K562 (cell line): ENCODE data around the gene MARCHF9. TPM values are rescaled to one million over a fixed set of nuclear protein-coding genes. Genes with fewer than 3 reads are reported as not detected.

Experiments used
- HDAC3 ChIP-seq: fragments of 450-650 bp; IDR thresholded peaks from 2 replicates; pipeline ENCODE4 v1.6.1; 2018; ENCODE audit warnings: borderline replicate concordance, mild to moderate bottlenecking, moderate library complexity; ENCODE audit not compliant: partially characterized antibody
- MYNN ChIP-seq, 2 experiments: sonication (generic); formaldehyde crosslinking in 1 of 2; IDR thresholded peaks; 2 replicates each; pipeline versions ENCODE4 v1.5.0 to v1.6.1; 2016 to 2020; ENCODE audit warnings: antibody characterized with exemption in 1 of 2, missing genetic modification reagents in 1 of 2
- TAF7 ChIP-seq: fragments of 450-650 bp; IDR thresholded peaks from 2 replicates; pipeline ENCODE4 v1.6.1; 2016; ENCODE audit warnings: missing genetic modification characterization, missing compliant biosample characterization
- ZKSCAN1 ChIP-seq: fragments of 150-350 bp; IDR thresholded peaks from 2 replicates; pipeline ENCODE4 v1.6.1; 2016; ENCODE audit warnings: low read depth, low read length
- ZNF146 ChIP-seq: IDR thresholded peaks from one replicate; pipeline ENCODE4 v1.6.1; 2018; ENCODE audit warnings: missing compliant biosample characterization; ENCODE audit not compliant: unreplicated experiment
- polyA plus RNA-seq, 8 experiments: library from polyadenylated mRNA; depleted of rRNA in 4 of 8; stranded (reverse) in 5 of 8; unstranded in 3 of 8; fragments of >200 nt; fragmentation: Nextera tagmentation in 2 of 8; fragmentation: Illumina TruSeq in 1 of 8; extraction: Ambion mirVana in 2 of 8; extraction: Trizol in 1 of 8; gene quantifications; 2 replicates each; pipeline versions ENCODE4 v1.2.1 to v1.2.3, GENCODE V29; 2011 to 2014; ENCODE audit warnings: inconsistent platforms in 1 of 8, missing spikeins in 1 of 8
- total RNA-seq, 7 experiments: library from RNA; depleted of rRNA in 6 of 7; stranded (reverse); fragments of >200 nt in 6 of 7; fragmentation: Illumina TruSeq in 2 of 7; extraction: Trizol in 2 of 7; gene quantifications; 2 replicates each; pipeline versions ENCODE4 v1.2.1 to v1.2.3, GENCODE V29; 2011 to 2021; ENCODE audit warnings: low replicate concordance in 1 of 7
- TF ChIP-seq, protein P1 (sequence below): fragments of 200-400 bp; formaldehyde crosslinking; IDR thresholded peaks from 2 replicates; pipeline ENCODE4 v1.6.1; 2017; ENCODE audit warnings: mild to moderate bottlenecking, low read depth, low read length, moderate library complexity
- TF ChIP-seq, protein P2 (sequence below): fragments of 450-650 bp; IDR thresholded peaks from 2 replicates; pipeline ENCODE4 v1.6.1; 2016; ENCODE audit warnings: mild to moderate bottlenecking, moderate library complexity
- TF ChIP-seq, protein P3 (sequence below), 2 experiments: fragments of 200-800 bp in 1 of 2; sonication (Bioruptor generic) in 1 of 2; sonication (generic) in 1 of 2; formaldehyde crosslinking in 1 of 2; IDR thresholded peaks in 1 of 2; conservative IDR thresholded peaks in 1 of 2; 2 replicates each; pipeline versions ENCODE4 v1.5.0 to v1.6.1; 2016 to 2020; ENCODE audit warnings: missing compliant biosample characterization in 1 of 2, missing genetic modification characterization in 1 of 2, missing genetic modification reagents in 1 of 2

MARCHF9 gene
- total and polyA plus RNA-seq, 9 of the 15 experiments (the other 6 are each of a cell fraction or from before 2014, with no cell fraction given) = 0.80 to 12.4 (median 6.2) TPM

- TF ChIP-seq, protein P1, sequence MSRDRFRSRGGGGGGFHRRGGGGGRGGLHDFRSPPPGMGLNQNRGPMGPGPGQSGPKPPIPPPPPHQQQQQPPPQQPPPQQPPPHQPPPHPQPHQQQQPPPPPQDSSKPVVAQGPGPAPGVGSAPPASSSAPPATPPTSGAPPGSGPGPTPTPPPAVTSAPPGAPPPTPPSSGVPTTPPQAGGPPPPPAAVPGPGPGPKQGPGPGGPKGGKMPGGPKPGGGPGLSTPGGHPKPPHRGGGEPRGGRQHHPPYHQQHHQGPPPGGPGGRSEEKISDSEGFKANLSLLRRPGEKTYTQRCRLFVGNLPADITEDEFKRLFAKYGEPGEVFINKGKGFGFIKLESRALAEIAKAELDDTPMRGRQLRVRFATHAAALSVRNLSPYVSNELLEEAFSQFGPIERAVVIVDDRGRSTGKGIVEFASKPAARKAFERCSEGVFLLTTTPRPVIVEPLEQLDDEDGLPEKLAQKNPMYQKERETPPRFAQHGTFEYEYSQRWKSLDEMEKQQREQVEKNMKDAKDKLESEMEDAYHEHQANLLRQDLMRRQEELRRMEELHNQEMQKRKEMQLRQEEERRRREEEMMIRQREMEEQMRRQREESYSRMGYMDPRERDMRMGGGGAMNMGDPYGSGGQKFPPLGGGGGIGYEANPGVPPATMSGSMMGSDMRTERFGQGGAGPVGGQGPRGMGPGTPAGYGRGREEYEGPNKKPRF = no peak
- TF ChIP-seq HDAC3 (no peak), MYNN (IDR thresholded peaks at IDR 0.05) (no peak; the same call in 1 of the 2 replicates), MYNN (CRISPR knock-in tag; IDR thresholded peaks at IDR 0.05) (no peak), ZKSCAN1 (peak; percentile 39; the same call in 1 of the 2 replicates), ZNF146 (CRISPR knock-in tag) (peak; percentile 9), TAF7 (tag) (peak; percentile 80)
- TF ChIP-seq, protein P2, sequence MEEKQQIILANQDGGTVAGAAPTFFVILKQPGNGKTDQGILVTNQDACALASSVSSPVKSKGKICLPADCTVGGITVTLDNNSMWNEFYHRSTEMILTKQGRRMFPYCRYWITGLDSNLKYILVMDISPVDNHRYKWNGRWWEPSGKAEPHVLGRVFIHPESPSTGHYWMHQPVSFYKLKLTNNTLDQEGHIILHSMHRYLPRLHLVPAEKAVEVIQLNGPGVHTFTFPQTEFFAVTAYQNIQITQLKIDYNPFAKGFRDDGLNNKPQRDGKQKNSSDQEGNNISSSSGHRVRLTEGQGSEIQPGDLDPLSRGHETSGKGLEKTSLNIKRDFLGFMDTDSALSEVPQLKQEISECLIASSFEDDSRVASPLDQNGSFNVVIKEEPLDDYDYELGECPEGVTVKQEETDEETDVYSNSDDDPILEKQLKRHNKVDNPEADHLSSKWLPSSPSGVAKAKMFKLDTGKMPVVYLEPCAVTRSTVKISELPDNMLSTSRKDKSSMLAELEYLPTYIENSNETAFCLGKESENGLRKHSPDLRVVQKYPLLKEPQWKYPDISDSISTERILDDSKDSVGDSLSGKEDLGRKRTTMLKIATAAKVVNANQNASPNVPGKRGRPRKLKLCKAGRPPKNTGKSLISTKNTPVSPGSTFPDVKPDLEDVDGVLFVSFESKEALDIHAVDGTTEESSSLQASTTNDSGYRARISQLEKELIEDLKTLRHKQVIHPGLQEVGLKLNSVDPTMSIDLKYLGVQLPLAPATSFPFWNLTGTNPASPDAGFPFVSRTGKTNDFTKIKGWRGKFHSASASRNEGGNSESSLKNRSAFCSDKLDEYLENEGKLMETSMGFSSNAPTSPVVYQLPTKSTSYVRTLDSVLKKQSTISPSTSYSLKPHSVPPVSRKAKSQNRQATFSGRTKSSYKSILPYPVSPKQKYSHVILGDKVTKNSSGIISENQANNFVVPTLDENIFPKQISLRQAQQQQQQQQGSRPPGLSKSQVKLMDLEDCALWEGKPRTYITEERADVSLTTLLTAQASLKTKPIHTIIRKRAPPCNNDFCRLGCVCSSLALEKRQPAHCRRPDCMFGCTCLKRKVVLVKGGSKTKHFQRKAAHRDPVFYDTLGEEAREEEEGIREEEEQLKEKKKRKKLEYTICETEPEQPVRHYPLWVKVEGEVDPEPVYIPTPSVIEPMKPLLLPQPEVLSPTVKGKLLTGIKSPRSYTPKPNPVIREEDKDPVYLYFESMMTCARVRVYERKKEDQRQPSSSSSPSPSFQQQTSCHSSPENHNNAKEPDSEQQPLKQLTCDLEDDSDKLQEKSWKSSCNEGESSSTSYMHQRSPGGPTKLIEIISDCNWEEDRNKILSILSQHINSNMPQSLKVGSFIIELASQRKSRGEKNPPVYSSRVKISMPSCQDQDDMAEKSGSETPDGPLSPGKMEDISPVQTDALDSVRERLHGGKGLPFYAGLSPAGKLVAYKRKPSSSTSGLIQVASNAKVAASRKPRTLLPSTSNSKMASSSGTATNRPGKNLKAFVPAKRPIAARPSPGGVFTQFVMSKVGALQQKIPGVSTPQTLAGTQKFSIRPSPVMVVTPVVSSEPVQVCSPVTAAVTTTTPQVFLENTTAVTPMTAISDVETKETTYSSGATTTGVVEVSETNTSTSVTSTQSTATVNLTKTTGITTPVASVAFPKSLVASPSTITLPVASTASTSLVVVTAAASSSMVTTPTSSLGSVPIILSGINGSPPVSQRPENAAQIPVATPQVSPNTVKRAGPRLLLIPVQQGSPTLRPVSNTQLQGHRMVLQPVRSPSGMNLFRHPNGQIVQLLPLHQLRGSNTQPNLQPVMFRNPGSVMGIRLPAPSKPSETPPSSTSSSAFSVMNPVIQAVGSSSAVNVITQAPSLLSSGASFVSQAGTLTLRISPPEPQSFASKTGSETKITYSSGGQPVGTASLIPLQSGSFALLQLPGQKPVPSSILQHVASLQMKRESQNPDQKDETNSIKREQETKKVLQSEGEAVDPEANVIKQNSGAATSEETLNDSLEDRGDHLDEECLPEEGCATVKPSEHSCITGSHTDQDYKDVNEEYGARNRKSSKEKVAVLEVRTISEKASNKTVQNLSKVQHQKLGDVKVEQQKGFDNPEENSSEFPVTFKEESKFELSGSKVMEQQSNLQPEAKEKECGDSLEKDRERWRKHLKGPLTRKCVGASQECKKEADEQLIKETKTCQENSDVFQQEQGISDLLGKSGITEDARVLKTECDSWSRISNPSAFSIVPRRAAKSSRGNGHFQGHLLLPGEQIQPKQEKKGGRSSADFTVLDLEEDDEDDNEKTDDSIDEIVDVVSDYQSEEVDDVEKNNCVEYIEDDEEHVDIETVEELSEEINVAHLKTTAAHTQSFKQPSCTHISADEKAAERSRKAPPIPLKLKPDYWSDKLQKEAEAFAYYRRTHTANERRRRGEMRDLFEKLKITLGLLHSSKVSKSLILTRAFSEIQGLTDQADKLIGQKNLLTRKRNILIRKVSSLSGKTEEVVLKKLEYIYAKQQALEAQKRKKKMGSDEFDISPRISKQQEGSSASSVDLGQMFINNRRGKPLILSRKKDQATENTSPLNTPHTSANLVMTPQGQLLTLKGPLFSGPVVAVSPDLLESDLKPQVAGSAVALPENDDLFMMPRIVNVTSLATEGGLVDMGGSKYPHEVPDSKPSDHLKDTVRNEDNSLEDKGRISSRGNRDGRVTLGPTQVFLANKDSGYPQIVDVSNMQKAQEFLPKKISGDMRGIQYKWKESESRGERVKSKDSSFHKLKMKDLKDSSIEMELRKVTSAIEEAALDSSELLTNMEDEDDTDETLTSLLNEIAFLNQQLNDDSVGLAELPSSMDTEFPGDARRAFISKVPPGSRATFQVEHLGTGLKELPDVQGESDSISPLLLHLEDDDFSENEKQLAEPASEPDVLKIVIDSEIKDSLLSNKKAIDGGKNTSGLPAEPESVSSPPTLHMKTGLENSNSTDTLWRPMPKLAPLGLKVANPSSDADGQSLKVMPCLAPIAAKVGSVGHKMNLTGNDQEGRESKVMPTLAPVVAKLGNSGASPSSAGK = no peak
- TF ChIP-seq, protein P3, sequence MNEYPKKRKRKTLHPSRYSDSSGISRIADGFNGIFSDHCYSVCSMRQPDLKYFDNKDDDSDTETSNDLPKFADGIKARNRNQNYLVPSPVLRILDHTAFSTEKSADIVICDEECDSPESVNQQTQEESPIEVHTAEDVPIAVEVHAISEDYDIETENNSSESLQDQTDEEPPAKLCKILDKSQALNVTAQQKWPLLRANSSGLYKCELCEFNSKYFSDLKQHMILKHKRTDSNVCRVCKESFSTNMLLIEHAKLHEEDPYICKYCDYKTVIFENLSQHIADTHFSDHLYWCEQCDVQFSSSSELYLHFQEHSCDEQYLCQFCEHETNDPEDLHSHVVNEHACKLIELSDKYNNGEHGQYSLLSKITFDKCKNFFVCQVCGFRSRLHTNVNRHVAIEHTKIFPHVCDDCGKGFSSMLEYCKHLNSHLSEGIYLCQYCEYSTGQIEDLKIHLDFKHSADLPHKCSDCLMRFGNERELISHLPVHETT (CRISPR knock-in tag; conservative IDR thresholded peaks at IDR 0.05 in 1 of 2, IDR thresholded peaks at IDR 0.05 in 1 of 2) = peak in 1 of 2 experiments; percentile 91; a peak in 2 of 4 replicates
Observed at GRCh38 chr12:57782608-57783465, 27.9 kb downstream of the MARCHF9 start, which contains the start of gene TSFM (continued).
